GM23338 (cell line): ENCODE data around the gene YWHAH. TPM values are rescaled to one million over a fixed set of nuclear protein-coding genes. Genes with fewer than 3 reads are reported as not detected.

ENCODE experiments used
- ATAC-seq: fragments of 200-7000 bp; cut with Tn5 transposase; 3 replicates; pipeline ENCODE4 v1.9.1; 2020
- DNase-seq: peaks from one replicate; pipeline ENCODE4 v3.0.0-alpha.2; 2015; ENCODE audit warnings: low spot score
- H2AFZ ChIP-seq: fragments of 200-600 bp; sonication (generic); 2 replicates; pipeline ENCODE4 v1.8.0; 2016; ENCODE audit warnings: antibody characterized with exemption, mild to moderate bottlenecking, moderate library complexity
- H3F3A ChIP-seq: fragments of 200-600 bp; sonication (generic); replicated peaks from 2 replicates; pipeline ENCODE4 v1.8.0; 2017; ENCODE audit warnings: antibody characterized with exemption, mixed run types, low read depth
- H3K27ac ChIP-seq: fragments of 200-600 bp; sonication (generic); 2 replicates; pipeline ENCODE4 v1.6.1; 2016; ENCODE audit warnings: low read depth
- H3K27me3 ChIP-seq: fragments of 200-600 bp; sonication (generic); 2 replicates; pipeline ENCODE4 v1.8.0; 2016; ENCODE audit warnings: mild to moderate bottlenecking, mixed run types, moderate library complexity; ENCODE audit not compliant: insufficient read depth
- H3K36me3 ChIP-seq: fragments of 200-600 bp; sonication (generic); 2 replicates; pipeline ENCODE4 v1.8.0; 2016; ENCODE audit warnings: mild to moderate bottlenecking; ENCODE audit not compliant: insufficient read depth
- H3K4me1 ChIP-seq: fragments of 200-600 bp; sonication (generic); 2 replicates; pipeline ENCODE4 v1.8.0; 2016; ENCODE audit warnings: mild to moderate bottlenecking, moderate library complexity; ENCODE audit not compliant: insufficient read depth
- H3K4me2 ChIP-seq: fragments of 200-600 bp; sonication (generic); 2 replicates; pipeline ENCODE4 v1.7.1; 2017; ENCODE audit warnings: mixed run types
- H3K4me3 ChIP-seq: fragments of 200-600 bp; sonication (generic); 2 replicates; pipeline ENCODE4 v1.6.1; 2016; ENCODE audit warnings: mixed run types
- H3K79me2 ChIP-seq: fragments of 200-600 bp; sonication (generic); replicated peaks from 2 replicates; pipeline ENCODE4 v1.8.0; 2017; ENCODE audit warnings: mild to moderate bottlenecking; ENCODE audit not compliant: insufficient read depth
- H3K9me2 ChIP-seq: fragments of 200-600 bp; sonication (generic); 2 replicates; pipeline ENCODE4 v1.8.0; 2017; ENCODE audit not compliant: insufficient read depth
- H4K20me1 ChIP-seq: fragments of 200-600 bp; sonication (generic); replicated peaks from 2 replicates; pipeline ENCODE4 v1.8.0; 2017; ENCODE audit warnings: mild to moderate bottlenecking; ENCODE audit not compliant: insufficient read depth
- H3K27ac Mint-ChIP-seq: 2 replicates; pipeline ENCODE4 v1.8.0; 2020; ENCODE audit warnings: inconsistent platforms, mild to moderate bottlenecking, moderate library complexity, mixed read lengths
- H3K27me3 Mint-ChIP-seq: 3 replicates; pipeline ENCODE4 v1.8.0; 2022; ENCODE audit warnings: low read depth, mild to moderate bottlenecking, moderate library complexity, mixed read lengths, inconsistent platforms; ENCODE audit not compliant: insufficient read depth, poor library complexity
- H3K36me3 Mint-ChIP-seq: 3 replicates; pipeline ENCODE4 v1.8.0; 2021; ENCODE audit warnings: low read depth, mild to moderate bottlenecking, inconsistent platforms, moderate library complexity, mixed read lengths
- H3K4me1 Mint-ChIP-seq: 3 replicates; pipeline ENCODE4 v1.8.0; 2020; ENCODE audit warnings: mild to moderate bottlenecking, inconsistent platforms, mixed read lengths
- H3K4me3 Mint-ChIP-seq: 3 replicates; pipeline ENCODE4 v1.8.0; 2021; ENCODE audit warnings: moderate library complexity, mild to moderate bottlenecking, inconsistent platforms, mixed read lengths
- H3K9me3 Mint-ChIP-seq: 3 replicates; pipeline ENCODE4 v1.8.0; 2020; ENCODE audit warnings: moderate library complexity, mild to moderate bottlenecking, inconsistent platforms, mixed read lengths
- CREB1 ChIP-seq: fragments of 250-450 bp; sonication (Bioruptor Pico); IDR thresholded peaks from 2 replicates; pipeline ENCODE4 v1.5.0; 2020; ENCODE audit warnings: low read depth, mild to moderate bottlenecking, moderate library complexity
- CTCF ChIP-seq, 2 experiments: fragments of 200-600 bp in 1 of 2; sonication (generic) in 1 of 2; conservative IDR thresholded peaks; 2 replicates each; pipeline versions ENCODE4 v1.5.1 to v1.6.1; 2016 to 2017; ENCODE audit warnings: antibody characterized with exemption in 2 of 2, low read depth in 2 of 2, mild to moderate bottlenecking in 2 of 2, moderate library complexity in 1 of 2
- ETS1 ChIP-seq: IDR thresholded peaks from 2 replicates; pipeline ENCODE4 v1.6.1; 2016; ENCODE audit warnings: antibody characterized with exemption
- EZH2 ChIP-seq: fragments of 200-600 bp; sonication (generic); IDR thresholded peaks from one replicate; pipeline ENCODE4 v1.8.0; 2017; ENCODE audit warnings: antibody characterized with exemption, mild to moderate bottlenecking, low read depth; ENCODE audit not compliant: unreplicated experiment
- EZH2phosphoT487 ChIP-seq: fragments of 200-600 bp; sonication (generic); IDR thresholded peaks from one replicate; pipeline ENCODE4 v1.8.1; 2018; ENCODE audit warnings: antibody characterized with exemption; ENCODE audit not compliant: unreplicated experiment
- JUNB ChIP-seq: IDR thresholded peaks from one replicate; pipeline ENCODE4 v1.6.1; 2016; ENCODE audit warnings: antibody characterized with exemption; ENCODE audit not compliant: unreplicated experiment
- NANOG ChIP-seq: IDR thresholded peaks from 2 replicates; pipeline ENCODE4 v1.6.1; 2016; ENCODE audit warnings: antibody characterized with exemption, borderline replicate concordance
- ZNF331 ChIP-seq: fragments of 250-450 bp; sonication (Bioruptor Pico); IDR thresholded peaks from 2 replicates; pipeline ENCODE4 v1.5.0; 2020; ENCODE audit warnings: low read depth, mild to moderate bottlenecking, moderate library complexity
- ZNF462 ChIP-seq: fragments of 250-450 bp; sonication (Bioruptor Pico); IDR thresholded peaks from 2 replicates; pipeline ENCODE4 v1.5.0; 2020; ENCODE audit warnings: mild to moderate bottlenecking, moderate library complexity
- polyA plus RNA-seq: library from polyadenylated mRNA; unstranded; fragments of >200 nt; fragmentation: Nextera tagmentation; extraction: Ambion mirVana; gene quantifications from 2 replicates; pipeline ENCODE4 v1.2.1, GENCODE V29; 2016
- total RNA-seq: library from RNA; depleted of rRNA; stranded (reverse); fragments of >200 nt; shearing (Covaris generic); gene quantifications from 2 replicates; pipeline ENCODE4 v1.2.3, GENCODE V29; 2014

YWHAH gene
- total and polyA plus RNA-seq, 2 experiments from 2014 or later, result 277 to 283 TPM

GRCh38 chr22:31952094-31952401 is 7.7 kb downstream of the YWHAH start:
- Histone ChIP-seq H3K36me3 (peaks cover 40% of the 10 kb centered on the region), H3K4me1 (peaks cover 21% of the 10 kb centered on the region), H3K9me2 (no peaks in the 10 kb centered on the region), H3K27ac (no peak overlapping the region), H3K4me3 (no peak overlapping the region), H3F3A (peaks cover 4% of the 10 kb centered on the region; the same call in 1 of the 2 replicates), H3K4me2 (0 out of 2 replicates have a peak overlapping the region, but pooled peaks have one; percentile 55), H2AFZ (no peak overlapping the region), H3K27me3 (no peaks in the 10 kb centered on the region), H3K79me2 (peaks cover 93% of the 10 kb centered on the region), H4K20me1 (peaks cover 77% of the 10 kb centered on the region)
- Mint-ChIP-seq H3K4me1 (peaks cover 44% of the 10 kb centered on the region), H3K27ac (peak overlapping the region; percentile 1; the same call in 1 of the 2 replicates), H3K4me3 (no peak overlapping the region), H3K36me3 (peaks cover 71% of the 10 kb centered on the region), H3K27me3 (no peaks in the 10 kb centered on the region), H3K9me3 (no peaks in the 10 kb centered on the region)
- DNase-seq (no peak), ATAC-seq (peak; percentile 43)
- no peak for TF ChIP-seq NANOG
- TF ChIP-seq CTCF (conservative IDR thresholded peaks at IDR 0.05; ENCODE audit: low read depth in 2 of 2), result peak; percentile 34 to 48; a peak in 3 of 4 replicates
- no peak for TF ChIP-seq ETS1

GRCh38 chr22:31952472-31952871 is 8.1 kb downstream of the YWHAH start:
- Mint-ChIP-seq H3K27ac (no peak overlapping the region), H3K36me3 (peaks cover 71% of the 10 kb centered on the region), H3K4me3 (no peak overlapping the region), H3K4me1 (peaks cover 40% of the 10 kb centered on the region), H3K9me3 (no peaks in the 10 kb centered on the region), H3K27me3 (no peaks in the 10 kb centered on the region)
- Histone ChIP-seq H2AFZ (no peak overlapping the region), H3F3A (peaks cover 4% of the 10 kb centered on the region; the same call in 1 of the 2 replicates), H3K4me2 (peak overlapping the region; percentile 55; the same call in 1 of the 2 replicates), H3K27ac (peak overlapping the region; percentile 47; the same call in 1 of the 2 replicates), H3K4me3 (no peak overlapping the region), H3K9me2 (no peaks in the 10 kb centered on the region), H3K4me1 (peaks cover 21% of the 10 kb centered on the region), H3K27me3 (no peaks in the 10 kb centered on the region), H4K20me1 (peaks cover 78% of the 10 kb centered on the region), H3K79me2 (peaks cover 89% of the 10 kb centered on the region), H3K36me3 (peaks cover 42% of the 10 kb centered on the region)
- DNase-seq, result no peak
- ATAC-seq, result no peak
- no peak for TF ChIP-seq NANOG
- no peak for TF ChIP-seq CTCF (conservative IDR thresholded peaks at IDR 0.05; ENCODE audit: low read depth in 2 of 2)
- TF ChIP-seq ZNF331 (CRISPR knock-in tag), result no peak
- no peak for TF ChIP-seq EZH2phosphoT487
- TF ChIP-seq ZNF462 (CRISPR knock-in tag), result no peak
- no peak for TF ChIP-seq JUNB
- TF ChIP-seq CREB1 (CRISPR knock-in tag), result no peak
- TF ChIP-seq EZH2, result no peak
